Panc1 (cell line): ENCODE measurements around the gene PRAMEF12.

Experiments used
- POLR2AphosphoS5 ChIP-seq: IDR thresholded peaks from 2 replicates; pipeline ENCODE4 v1.6.1; 2012; ENCODE audit warnings: mild to moderate bottlenecking, low read depth, low read length, moderate library complexity
- REST ChIP-seq, 2 experiments: IDR thresholded peaks; 2 replicates each; pipeline ENCODE4 v1.6.1; 2011 to 2012; ENCODE audit warnings: low read depth in 2 of 2, control low read depth in 1 of 2, low read length in 1 of 2, mild to moderate bottlenecking in 1 of 2, moderate library complexity in 1 of 2; ENCODE audit not compliant: insufficient read depth in 1 of 2
- SIN3A ChIP-seq: IDR thresholded peaks from 2 replicates; pipeline ENCODE4 v1.6.1; 2012; ENCODE audit warnings: low read depth, mild to moderate bottlenecking, low read length, moderate library complexity, borderline replicate concordance; ENCODE audit not compliant: insufficient read depth
- TCF7L2 ChIP-seq: IDR thresholded peaks from 2 replicates; pipeline ENCODE4 v1.6.1; 2011; ENCODE audit warnings: mild to moderate bottlenecking, low read depth, low read length, inconsistent platforms
- TF ChIP-seq, protein P1 (sequence below): fragments of 450-650 bp; IDR thresholded peaks from 2 replicates; pipeline ENCODE4 v1.5.1; 2017; ENCODE audit warnings: mild to moderate bottlenecking

DNA sequence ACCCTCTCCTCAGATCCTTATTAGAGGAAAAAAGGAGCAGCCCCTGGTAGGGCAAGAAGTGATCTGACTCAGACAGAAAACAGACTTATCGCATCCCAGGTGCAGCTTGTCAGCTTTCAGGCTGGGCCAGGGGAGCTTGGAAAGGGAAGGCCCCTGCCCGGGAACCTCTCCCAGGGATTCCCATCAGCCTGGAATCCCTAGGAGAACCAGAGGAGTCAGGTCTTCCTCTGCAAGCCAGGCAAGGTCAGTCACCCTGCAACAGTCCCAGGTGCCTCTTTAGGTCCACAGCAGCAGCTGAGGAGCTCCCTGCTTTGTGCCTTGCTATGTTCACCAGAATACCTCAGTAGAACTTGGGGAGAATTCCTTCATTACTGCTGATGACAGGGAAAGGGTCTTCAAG, 2.9 kb upstream of the PRAMEF12 start:
- TF ChIP-seq REST (IDR thresholded peaks at IDR 0.05; ENCODE audit: insufficient read depth in 1 of 2, low read depth in 2 of 2, low read length in 1 of 2): no peak
- TF ChIP-seq, protein P1, sequence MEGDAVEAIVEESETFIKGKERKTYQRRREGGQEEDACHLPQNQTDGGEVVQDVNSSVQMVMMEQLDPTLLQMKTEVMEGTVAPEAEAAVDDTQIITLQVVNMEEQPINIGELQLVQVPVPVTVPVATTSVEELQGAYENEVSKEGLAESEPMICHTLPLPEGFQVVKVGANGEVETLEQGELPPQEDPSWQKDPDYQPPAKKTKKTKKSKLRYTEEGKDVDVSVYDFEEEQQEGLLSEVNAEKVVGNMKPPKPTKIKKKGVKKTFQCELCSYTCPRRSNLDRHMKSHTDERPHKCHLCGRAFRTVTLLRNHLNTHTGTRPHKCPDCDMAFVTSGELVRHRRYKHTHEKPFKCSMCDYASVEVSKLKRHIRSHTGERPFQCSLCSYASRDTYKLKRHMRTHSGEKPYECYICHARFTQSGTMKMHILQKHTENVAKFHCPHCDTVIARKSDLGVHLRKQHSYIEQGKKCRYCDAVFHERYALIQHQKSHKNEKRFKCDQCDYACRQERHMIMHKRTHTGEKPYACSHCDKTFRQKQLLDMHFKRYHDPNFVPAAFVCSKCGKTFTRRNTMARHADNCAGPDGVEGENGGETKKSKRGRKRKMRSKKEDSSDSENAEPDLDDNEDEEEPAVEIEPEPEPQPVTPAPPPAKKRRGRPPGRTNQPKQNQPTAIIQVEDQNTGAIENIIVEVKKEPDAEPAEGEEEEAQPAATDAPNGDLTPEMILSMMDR: no peak
- TF ChIP-seq POLR2AphosphoS5: no peak
- no peak for TF ChIP-seq TCF7L2
- no peak for TF ChIP-seq SIN3A
